Parathyroid adenoma (tissue), 2 donors: ENCODE measurements around the gene CAMK2B.

ENCODE experiments used
- H2AFZ ChIP-seq: fragments of 300-600 bp; sonication (generic); one replicate; pipeline ENCODE4 v1.7.0; 2017; ENCODE audit warnings: antibody characterized with exemption, mild to moderate bottlenecking
- H3K27ac ChIP-seq: fragments of 300-600 bp; sonication (generic); one replicate; pipeline ENCODE4 v1.7.0; 2017
- H3K27me3 ChIP-seq: fragments of 300-600 bp; sonication (generic); one replicate; pipeline ENCODE4 v1.7.0; 2017; ENCODE audit warnings: low read length; ENCODE audit not compliant: control insufficient read depth, insufficient read depth
- H3K36me3 ChIP-seq: fragments of 300-600 bp; sonication (generic); one replicate; pipeline ENCODE4 v1.7.0; 2017; ENCODE audit warnings: low read length; ENCODE audit not compliant: control insufficient read depth, insufficient read depth
- H3K4me1 ChIP-seq: fragments of 300-600 bp; sonication (generic); one replicate; pipeline ENCODE4 v1.7.0; 2017; ENCODE audit warnings: control low read depth
- H3K4me2 ChIP-seq: fragments of 300-600 bp; sonication (generic); one replicate; pipeline ENCODE4 v1.7.0; 2017; ENCODE audit warnings: low read length
- H3K4me3 ChIP-seq: fragments of 300-600 bp; sonication (generic); one replicate; pipeline ENCODE4 v1.7.0; 2017; ENCODE audit warnings: low read depth, low read length
- H3K79me2 ChIP-seq: fragments of 300-600 bp; sonication (generic); one replicate; pipeline ENCODE4 v1.7.0; 2017; ENCODE audit warnings: control low read depth
- H3K9ac ChIP-seq: fragments of 300-600 bp; sonication (generic); one replicate; pipeline ENCODE4 v1.7.0; 2017; ENCODE audit warnings: mild to moderate bottlenecking
- H3K9me3 ChIP-seq: fragments of 300-600 bp; sonication (generic); one replicate; pipeline ENCODE4 v1.7.0; 2017; ENCODE audit warnings: low read length; ENCODE audit not compliant: control insufficient read depth
- TF ChIP-seq, protein P1 (sequence below): fragments of 300-600 bp; sonication (generic); IDR thresholded peaks from one replicate; pipeline ENCODE4 v1.7.0; 2017; ENCODE audit warnings: antibody characterized with exemption, mild to moderate bottlenecking
- donor health status: primary hyperparathyroidism.

Gene CAMK2B

DNA sequence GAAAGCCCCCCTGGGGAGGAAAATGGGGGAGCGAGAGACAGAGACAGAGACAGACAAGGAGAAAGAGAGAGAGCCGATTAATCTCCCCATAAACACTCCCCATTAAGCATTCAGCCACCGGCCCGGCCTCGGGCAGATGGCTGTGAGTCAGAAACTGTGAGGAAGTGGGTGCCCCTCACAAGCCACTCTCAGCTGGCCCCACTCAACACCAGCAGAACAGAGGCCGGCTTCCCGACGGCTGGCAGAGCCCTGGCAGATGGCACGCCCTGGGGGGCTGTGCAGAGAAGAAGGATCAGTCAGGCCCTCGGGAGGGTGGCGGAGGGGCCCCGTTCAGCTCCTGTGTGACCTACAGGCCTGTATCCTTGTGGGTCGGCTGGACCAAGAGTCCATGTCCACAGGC, 41.2 kb downstream of the CAMK2B start:
- H3K4me3 ChIP-seq, result no peak overlapping the region
- no peaks in the 10 kb centered on the region for H3K4me1 ChIP-seq
- H3K4me2 ChIP-seq, result no peak overlapping the region
- peaks cover 12% of the 10 kb centered on the region for H3K79me2 ChIP-seq
- no peak overlapping the region for H2AFZ ChIP-seq
- H3K9ac ChIP-seq, result no peak overlapping the region
- TF ChIP-seq, protein P1, sequence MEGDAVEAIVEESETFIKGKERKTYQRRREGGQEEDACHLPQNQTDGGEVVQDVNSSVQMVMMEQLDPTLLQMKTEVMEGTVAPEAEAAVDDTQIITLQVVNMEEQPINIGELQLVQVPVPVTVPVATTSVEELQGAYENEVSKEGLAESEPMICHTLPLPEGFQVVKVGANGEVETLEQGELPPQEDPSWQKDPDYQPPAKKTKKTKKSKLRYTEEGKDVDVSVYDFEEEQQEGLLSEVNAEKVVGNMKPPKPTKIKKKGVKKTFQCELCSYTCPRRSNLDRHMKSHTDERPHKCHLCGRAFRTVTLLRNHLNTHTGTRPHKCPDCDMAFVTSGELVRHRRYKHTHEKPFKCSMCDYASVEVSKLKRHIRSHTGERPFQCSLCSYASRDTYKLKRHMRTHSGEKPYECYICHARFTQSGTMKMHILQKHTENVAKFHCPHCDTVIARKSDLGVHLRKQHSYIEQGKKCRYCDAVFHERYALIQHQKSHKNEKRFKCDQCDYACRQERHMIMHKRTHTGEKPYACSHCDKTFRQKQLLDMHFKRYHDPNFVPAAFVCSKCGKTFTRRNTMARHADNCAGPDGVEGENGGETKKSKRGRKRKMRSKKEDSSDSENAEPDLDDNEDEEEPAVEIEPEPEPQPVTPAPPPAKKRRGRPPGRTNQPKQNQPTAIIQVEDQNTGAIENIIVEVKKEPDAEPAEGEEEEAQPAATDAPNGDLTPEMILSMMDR, result no peak
- no peaks in the 10 kb centered on the region for H3K27me3 ChIP-seq
- H3K9me3 ChIP-seq, result no peaks in the 10 kb centered on the region
- no peak overlapping the region for H3K27ac ChIP-seq
- H3K36me3 ChIP-seq, result no peaks in the 10 kb centered on the region

DNA sequence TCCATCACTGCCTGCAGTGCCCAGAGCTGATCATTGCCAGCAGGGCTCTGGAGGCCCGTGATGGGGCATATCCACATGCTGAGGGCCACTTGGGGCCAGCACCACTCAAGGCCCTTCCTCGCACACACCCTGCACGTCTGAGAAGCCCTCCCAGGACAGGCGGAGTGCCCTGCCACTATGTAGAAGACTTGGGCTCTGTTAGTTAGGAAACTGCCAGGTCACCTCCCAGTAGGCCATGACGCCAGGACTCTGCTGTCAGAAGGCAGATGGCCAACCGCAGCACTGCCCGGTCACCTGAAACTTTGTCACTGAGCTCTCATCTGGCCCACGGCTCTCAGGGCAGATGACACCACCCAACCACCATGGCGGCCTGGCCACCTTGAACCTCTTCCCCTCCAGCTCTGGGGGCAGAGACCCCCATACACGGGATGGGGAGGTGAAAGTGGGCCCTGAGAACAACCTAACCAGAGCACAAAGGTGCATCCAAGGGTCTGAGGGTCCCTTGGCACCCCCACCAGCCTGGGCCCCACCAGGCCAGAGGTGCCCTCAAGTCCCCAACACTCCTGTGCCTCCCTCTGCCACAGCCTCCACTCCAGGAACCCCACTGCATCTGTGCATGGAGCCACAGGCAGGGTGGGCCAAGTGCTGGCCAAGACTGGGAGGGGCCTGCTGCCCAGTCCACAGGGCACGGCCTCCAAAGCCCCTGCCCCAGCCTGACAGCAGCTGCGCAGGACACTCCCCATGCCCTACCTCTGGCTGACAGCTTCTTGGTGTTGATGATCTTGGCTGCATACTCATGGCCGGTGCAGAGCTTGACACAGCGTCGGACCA, 41.8 kb downstream of the CAMK2B start:
- no peak overlapping the region for H3K4me3 ChIP-seq
- no peaks in the 10 kb centered on the region for H3K27me3 ChIP-seq
- no peak overlapping the region for H3K9ac ChIP-seq
- no peaks in the 10 kb centered on the region for H3K36me3 ChIP-seq
- no peak overlapping the region for H3K4me2 ChIP-seq
- TF ChIP-seq, protein P1, result no peak
- peaks cover 9% of the 10 kb centered on the region for H3K79me2 ChIP-seq
- no peak overlapping the region for H3K27ac ChIP-seq
- no peaks in the 10 kb centered on the region for H3K4me1 ChIP-seq
- H2AFZ ChIP-seq, result no peak overlapping the region
- H3K9me3 ChIP-seq, result no peaks in the 10 kb centered on the region

DNA sequence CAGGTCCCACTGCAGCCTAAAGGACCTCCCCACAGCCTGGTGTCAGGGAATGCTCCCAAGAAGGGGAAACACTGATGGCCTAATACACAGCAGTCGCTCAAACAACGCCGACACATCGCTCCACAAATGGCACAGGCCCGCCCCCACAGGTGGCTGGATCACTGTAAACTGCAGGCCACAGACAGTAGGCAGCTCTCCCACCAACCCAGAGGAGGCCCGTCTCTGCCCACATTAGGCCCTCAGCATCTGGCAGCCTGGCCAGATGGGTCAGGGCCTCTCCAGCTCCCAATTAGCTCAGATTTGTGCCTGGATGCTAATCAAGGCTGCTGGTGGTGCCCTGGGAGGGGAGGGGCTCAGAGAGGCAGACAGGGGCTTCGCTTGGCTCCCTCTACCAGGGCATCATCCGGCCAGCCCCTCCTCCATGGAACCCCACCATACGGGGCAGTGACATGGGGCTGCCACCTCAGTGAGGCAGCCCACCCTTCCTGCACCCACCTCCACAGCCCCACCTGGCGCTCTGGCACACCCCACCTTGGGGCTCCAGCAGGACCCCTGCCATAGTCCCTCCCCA, 42.7 kb downstream of the CAMK2B start:
- Histone ChIP-seq H3K4me2 (no peak overlapping the region), H3K4me3 (no peak overlapping the region), H3K79me2 (peaks cover 9% of the 10 kb centered on the region), H3K27ac (no peak overlapping the region), H2AFZ (no peak overlapping the region), H3K9ac (no peak overlapping the region), H3K4me1 (no peaks in the 10 kb centered on the region), H3K9me3 (no peaks in the 10 kb centered on the region), H3K27me3 (no peaks in the 10 kb centered on the region), H3K36me3 (no peaks in the 10 kb centered on the region)
- TF ChIP-seq, protein P1, result no peak

DNA sequence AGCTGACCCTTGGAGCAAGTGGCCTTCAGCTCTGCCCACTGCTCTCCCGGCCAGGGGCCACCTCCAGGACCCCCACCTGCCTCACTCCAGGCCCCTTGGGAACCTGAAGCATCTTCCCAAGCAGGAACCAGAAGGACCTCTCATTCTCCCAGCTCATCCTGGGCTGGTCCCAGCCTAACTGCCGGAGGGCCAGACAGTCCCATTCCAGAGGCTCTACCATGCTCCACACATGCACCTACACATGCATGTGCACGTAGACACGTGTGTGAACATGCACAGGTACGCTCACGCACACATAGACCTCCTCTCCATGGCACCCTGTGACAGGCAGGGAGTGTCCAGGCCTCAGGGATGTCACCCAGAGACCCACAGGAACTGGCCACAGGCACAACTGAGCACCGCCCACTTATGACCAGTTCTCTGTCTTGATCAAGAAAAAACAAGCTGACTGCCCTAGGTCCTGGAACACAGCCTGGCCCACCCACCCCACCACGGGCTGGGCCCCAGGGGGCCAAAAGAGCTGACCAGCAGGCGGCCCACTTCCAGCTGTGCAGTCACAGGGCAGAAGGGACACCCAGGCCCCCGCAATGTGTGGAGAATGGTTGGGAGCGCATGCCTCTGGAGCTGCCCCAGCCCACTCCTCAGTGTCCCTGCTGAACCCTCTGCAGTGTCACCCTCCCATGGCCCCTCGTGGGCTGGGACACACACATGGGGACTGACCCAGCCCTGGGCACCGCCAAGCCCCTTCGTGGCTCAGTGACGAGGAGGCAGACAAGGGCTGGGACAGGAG, 43.4 kb downstream of the CAMK2B start:
- H3K9me3 ChIP-seq, result no peaks in the 10 kb centered on the region
- no peaks in the 10 kb centered on the region for H3K4me1 ChIP-seq
- peaks cover 9% of the 10 kb centered on the region for H3K79me2 ChIP-seq
- TF ChIP-seq, protein P1, result no peak
- H3K4me3 ChIP-seq, result no peak overlapping the region
- no peak overlapping the region for H2AFZ ChIP-seq
- no peak overlapping the region for H3K9ac ChIP-seq
- no peaks in the 10 kb centered on the region for H3K27me3 ChIP-seq
- no peak overlapping the region for H3K27ac ChIP-seq
- no peak overlapping the region for H3K4me2 ChIP-seq
- no peaks in the 10 kb centered on the region for H3K36me3 ChIP-seq
